Posterior vena cava (tissue), 2 donors: ENCODE measurements around the gene SERPINA5. TPM values are rescaled to one million over a fixed set of nuclear protein-coding genes. Genes with fewer than 3 reads are reported as not detected.
A peak's percentile ranks its signal among the peaks of the same experiment; 100 is the strongest.
"Not testable (repeated sequence)": the region's sequence is repeated elsewhere in the genome, so short reads cannot be mapped to it uniquely, and the experiment has no call there.

Experiments
- DNase-seq: peaks from one replicate; pipeline ENCODE4 v3.0.0-alpha.2; 2020; ENCODE audit warnings: low spot score
- intact Hi-C, 2 donors: fragments of 100-400 bp; cut with DNase I; formaldehyde crosslinking; loops; one replicate each; pipeline versions ENCODE4 v1.14.1 to v1.14.2; 2022 to 2023
- total RNA-seq, 2 donors: library from RNA; stranded (reverse); fragmentation: NEBNext Ultra II Directional; extraction: Animal tissue kit (Norgen Biotek cat#: 25700); gene quantifications; one replicate each; pipeline ENCODE4 v1.2.1, GENCODE V29; 2021
- donor health status: DM: yes; HTN: yes; CAD: no.
- donor health status: DM: yes; HTN: yes; CAD: no.

SERPINA5 gene
- total RNA-seq, 2 donors from 2014 or later: 5.2 to 13.6 TPM

DNA sequence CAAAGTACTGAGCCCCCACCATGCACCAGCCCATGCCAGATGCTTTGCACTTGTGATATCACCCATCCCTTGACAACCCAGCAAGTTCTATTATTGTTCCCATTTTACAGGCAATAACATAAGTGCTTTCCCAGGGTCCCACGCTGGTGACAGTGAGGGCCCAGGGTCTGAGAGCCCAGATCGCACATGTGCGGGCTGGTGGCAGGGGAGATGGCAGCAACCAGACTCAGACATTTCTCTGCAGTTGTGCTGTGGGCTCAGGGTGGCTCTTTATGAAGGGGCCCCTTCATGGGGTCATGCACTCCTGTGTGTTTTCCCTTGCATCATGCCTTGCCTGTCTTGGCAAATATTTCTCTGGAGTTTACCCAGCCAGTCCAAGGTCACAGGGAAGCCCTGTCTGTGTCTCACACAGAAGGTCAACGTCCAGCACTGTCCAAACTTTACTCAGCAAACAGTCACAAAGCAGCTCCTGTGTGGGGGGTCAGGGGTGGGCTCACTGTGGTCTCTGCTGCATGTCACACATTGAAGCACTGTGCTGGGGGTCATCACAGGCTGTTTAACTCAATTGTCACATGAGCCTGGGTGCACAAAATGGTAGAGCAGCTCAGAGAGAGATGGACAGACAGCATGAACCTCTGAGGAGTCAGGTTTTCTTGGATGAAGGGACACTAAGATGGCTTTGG, 12.7 kb downstream of the SERPINA5 start:
- intact Hi-C loops: no loop called here
- peak; percentile 57 for DNase-seq

- DNase-seq: peak; percentile 76
- intact Hi-C loops: no loop called here
Observed at GRCh38 chr14:94594441-94594840, 13.2 kb downstream of the SERPINA5 start.

DNA sequence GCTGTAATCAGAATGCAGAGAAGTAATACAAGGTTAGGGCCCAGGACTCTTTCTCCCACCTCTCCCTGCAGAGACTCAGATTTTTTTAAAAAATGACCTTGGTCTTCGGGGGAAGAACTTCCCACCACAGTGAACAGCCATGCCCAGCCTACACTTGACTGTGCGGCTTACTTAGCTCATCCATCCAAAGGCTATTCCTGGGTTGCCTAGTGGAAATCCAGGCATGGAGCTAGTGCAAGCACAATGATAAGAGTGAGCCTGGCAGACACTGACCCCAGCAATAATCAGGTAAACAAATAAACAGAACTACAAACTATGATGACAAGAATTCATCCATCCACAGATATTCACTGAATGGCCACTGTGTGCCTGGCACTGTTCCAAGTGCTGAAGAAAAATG, 14.7 kb downstream of the SERPINA5 start:
- DNase-seq: no peak
- intact Hi-C loops: no loop called here

DNA sequence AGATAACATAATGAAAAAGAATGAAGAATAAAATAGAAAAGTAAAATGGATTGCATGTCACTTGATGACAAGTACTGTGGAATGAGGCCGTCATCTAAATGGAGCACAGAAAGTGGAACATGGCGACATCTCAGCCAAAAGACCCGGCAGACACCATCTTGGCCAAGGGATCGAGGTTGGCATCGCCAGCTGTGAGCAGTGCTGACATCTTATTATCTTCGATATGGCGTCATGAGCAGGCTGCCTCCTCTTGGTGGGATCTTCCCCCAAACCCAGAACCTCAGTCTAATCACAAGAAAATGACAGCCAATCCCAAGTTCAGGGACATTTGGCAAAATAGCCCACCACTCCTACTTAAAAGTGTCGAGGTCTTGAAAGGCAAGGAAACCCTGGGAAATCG, 15.1 kb downstream of the SERPINA5 start:
- intact Hi-C loops: no loop called here
- no peak for DNase-seq

DNA sequence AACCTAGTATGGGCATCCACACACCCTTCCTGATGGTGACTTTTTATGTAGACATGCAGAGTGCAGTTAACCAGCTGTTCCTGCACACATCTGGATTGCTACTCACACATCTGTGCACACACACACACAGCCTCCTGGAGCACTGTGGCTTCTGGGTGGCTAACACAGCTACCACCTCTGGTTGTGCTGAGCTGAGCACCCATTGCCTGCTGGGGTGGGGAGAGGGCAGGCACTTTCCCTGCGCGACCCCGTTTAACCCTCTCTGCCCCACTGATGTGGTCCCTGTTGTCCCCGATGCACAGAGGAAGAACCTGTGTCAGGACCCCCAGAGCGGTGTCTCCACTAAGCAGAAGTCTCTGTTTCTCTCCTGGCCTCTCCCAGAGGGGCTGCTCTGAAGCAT, 16.6 kb downstream of the SERPINA5 start:
- intact Hi-C loops: no loop called here
- DNase-seq: peak; percentile 70

- peak; percentile 72 for DNase-seq
- intact Hi-C loops: no loop called here
Observed at GRCh38 chr14:94598506-94598815, 17.2 kb downstream of the SERPINA5 start.

GRCh38 chr14:94598816-94599655, 17.8 kb downstream of the SERPINA5 start:
- DNase-seq: peak; percentile 84
- intact Hi-C loops: no loop called here

- intact Hi-C loops: no loop called here
- DNase-seq: peak; percentile 70
Observed at GRCh38 chr14:94599656-94600004, 18.4 kb downstream of the SERPINA5 start.

GRCh38 chr14:94600148-94600545, 18.9 kb downstream of the SERPINA5 start:
- peak; percentile 70 for DNase-seq
- intact Hi-C loops: no loop called here

GRCh38 chr14:94601884-94602391, 20.7 kb downstream of the SERPINA5 start:
- DNase-seq: peak; percentile 89
- intact Hi-C loops: no loop called here

DNA sequence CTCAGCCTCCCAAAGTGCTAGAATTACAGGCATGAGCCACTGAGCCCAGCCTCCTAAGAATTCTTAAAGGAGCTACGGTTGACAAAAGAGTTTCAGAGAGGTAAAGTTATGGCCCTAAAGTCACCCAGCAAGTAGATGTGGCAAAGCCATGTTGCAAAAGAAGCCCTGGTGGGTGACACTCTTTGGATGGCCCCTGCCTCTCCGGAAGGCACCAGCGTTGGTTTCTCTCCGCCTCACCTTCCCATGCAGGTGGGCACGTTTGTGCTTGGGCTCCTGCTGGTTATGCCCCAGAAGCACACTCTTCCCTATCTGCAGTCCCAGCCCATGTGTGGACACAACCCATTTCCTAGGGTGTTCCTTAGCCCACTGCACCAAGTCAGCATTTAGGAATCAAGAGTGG, 21.5 kb downstream of the SERPINA5 start:
- peak; percentile 71 for DNase-seq

DNA sequence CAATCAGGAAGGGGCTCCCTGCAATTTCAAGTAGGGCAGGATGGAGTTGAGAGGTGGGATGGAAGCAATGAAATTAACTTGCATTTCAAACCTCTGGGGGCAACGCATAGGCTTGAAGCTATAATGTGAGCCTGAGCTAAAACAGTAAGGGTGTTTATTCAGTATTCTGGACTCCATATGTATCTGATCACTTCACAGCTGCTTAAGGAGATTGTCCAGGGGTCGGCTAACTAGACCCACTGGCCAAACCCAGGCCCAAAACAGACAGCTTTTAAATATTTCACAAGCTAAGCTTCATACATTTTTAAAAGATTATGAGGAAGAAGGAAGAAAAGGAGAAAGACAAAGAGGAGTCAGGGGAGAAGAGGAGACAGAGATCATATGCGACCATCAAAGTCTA, 24.1 kb downstream of the SERPINA5 start:
- intact Hi-C loops: no loop called here
- no peak for DNase-seq

More for the DNA sequence above, 21.5 kb downstream of the SERPINA5 start:
- intact Hi-C loops: no loop called here

- DNase-seq, intact Hi-C loops: not testable (repeated sequence)
Observed at GRCh38 chr14:94608966-94609365, 27.7 kb downstream of the SERPINA5 start.

- intact Hi-C loops: no loop called here
- no peak for DNase-seq
Observed at GRCh38 chr14:94611179-94611578, 30.0 kb downstream of the SERPINA5 start.

DNA sequence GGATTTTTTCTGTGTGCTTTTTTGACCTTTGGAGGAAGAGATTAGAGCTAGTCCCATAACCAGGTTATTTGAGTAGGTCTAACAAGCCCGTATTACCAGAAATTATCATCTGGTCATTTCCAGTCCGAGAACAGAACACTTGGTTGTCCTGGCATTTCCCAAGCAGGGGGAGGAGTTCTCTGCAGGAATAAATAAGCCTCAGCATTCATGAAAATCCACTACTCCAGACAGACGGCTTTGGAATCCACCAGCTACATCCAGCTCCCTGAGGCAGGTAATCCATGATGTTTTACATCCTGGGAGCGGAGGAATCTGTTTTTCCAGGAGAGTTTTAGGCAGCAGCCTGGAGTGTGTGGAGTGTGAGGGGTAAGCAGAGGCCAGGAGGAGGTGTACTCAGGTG, 30.9 kb downstream of the SERPINA5 start, which contains the start of gene SERPINA3:
TSS of gene SERPINA3 (plus strand) at position 218 of the 400 bp plus-strand sequence. CDS start 2,051 bp downstream, outside the sequence.
- intact Hi-C loops: no loop called here
- DNase-seq: no peak

DNA sequence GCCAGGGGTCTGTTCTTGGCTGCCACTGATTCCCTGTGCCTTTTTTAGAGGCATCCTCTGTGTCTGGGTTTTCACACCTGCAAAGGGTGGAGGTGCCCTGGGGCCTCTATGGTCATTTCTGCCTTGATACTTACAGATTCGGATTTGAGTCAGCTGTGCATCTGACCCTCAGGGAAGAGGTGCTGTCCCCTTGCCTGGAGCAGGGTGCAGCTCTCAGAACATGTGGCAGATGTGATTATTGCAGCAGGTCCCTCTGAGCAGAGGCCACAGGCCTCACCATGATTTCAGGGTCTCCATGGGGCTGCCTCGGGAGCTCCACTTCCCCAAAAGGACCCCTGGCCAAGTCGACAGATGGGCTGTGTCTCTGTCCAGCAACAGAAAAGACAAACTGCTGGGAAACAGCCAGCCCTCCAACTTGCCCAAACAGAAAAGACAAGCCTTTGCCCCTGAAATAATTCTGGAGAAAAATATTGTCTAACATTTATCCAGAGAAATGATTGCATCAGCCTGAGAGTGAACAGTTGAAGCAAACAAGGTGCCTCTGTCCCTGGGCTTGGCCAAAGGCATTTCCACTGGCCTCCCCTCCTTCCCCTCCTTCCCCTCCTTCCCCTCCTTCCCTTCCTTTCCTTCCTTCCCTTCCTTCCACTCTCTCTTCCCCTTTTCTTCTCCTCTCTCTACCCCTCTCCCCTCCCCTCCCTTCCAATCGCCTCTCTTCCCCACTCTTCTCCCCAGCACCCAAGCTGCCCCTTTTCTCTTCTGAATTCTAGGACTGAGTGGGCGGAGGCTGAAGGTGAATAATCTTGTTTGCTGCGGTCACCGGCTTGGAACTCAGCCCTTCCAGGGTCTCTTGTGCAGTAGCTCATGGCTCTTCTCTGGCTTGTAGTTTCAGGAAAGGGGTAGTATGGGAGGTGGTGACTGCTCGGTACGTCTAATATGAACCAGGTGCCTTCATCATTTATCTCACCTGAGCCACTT, 31.6 kb downstream of the SERPINA5 start:
- intact Hi-C loops: no loop called here
- DNase-seq: peak; percentile 83

DNA sequence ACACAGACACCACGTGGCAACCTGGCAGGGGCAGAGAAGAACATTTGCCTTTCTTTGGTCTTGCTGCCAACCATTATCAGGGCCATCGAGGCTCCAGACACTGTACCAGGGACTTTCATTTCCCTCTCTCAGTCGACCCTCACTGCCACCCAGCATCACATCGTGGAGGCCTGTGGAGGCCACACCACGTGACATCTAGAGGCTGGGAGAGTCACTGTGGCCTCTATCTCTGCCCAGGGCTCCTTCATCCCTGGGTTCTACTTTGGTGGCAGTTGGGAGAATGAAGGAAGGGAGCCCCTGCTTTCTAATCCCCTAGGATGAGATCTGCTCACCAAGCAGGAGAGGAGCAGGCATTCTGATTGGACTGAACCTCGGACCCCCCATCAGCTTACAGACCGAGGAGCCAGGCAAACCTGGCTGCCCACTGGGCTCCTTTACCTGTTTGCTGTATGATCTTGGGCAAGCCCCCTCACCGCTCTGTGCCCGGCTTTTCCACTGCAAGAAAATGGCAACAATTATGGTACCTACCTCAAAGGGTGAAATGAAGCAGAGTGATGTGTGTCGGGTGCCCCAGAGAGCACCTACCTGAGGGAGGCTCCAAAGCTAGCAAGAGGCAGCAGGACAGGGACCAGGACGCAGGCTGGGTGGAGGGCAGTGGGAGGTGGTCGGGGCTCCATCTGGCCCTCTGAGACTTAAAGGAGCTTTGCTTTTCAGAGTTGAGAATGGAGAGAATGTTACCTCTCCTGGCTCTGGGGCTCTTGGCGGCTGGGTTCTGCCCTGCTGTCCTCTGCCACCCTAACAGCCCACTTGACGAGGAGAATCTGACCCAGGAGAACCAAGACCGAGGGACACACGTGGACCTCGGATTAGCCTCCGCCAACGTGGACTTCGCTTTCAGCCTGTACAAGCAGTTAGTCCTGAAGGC, 32.8 kb downstream of the SERPINA5 start:
- no peak for DNase-seq
- intact Hi-C loops: no loop called here

DNA sequence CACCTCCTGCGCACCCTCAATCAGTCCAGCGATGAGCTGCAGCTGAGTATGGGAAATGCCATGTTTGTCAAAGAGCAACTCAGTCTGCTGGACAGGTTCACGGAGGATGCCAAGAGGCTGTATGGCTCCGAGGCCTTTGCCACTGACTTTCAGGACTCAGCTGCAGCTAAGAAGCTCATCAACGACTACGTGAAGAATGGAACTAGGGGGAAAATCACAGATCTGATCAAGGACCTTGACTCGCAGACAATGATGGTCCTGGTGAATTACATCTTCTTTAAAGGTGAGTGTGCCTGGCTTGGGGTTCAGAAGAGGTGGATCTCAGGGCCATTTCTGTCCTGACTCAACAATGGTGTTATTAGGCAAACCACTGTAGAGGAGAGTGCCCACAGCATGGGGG, 33.6 kb downstream of the SERPINA5 start:
- no peak for DNase-seq
- intact Hi-C loops: no loop called here
